Activated T-helper 2 cell treated with anti-CD3 and anti-CD28 coated beads, Interferon-gamma antibody, Interleukin-2, Interleukin-4, amounts not matched to agents 10 μg/mL and 5 μg/mL and 100 μg/mL, durations not matched to agents 14 hours and 24 hours and 36 hours (primary cell): ENCODE measurements around the gene NEURL1B. TPM values are rescaled to one million over a fixed set of nuclear protein-coding genes. Genes with fewer than 3 reads are reported as not detected.

Experiments
- total RNA-seq: library from RNA; stranded (reverse); gene quantifications from 2 replicates; pipeline ENCODE4 v1.2.3, GENCODE V29; 2022

NEURL1B gene
- total RNA-seq, 1 donor from 2014 or later = 0.37 TPM

Other genes starting within 250 kb of the NEURL1B start
- 0.11 and 0.21 TPM in 2 replicates for gene SH3PXD2B, start 186.7 kb upstream of the NEURL1B start, total RNA-seq
- gene DUSP1, start 129.9 kb downstream of the NEURL1B start, total RNA-seq = 8.9 and 9.7 TPM in 2 replicates
- 53.1 and 54.8 TPM in 2 replicates for gene ERGIC1, start 193.0 kb downstream of the NEURL1B start, total RNA-seq